Lower lobe of right lung (tissue), 2 donors: Measurements from ENCODE around the gene MACROD2. TPM values are rescaled to one million over a fixed set of nuclear protein-coding genes. Genes with fewer than 3 reads are reported as not detected.
A peak's percentile ranks its signal among the peaks of the same experiment; 100 is the strongest.

ENCODE experiments used
- ATAC-seq, 2 donors: fragments of 200-7000 bp; cut with Tn5 transposase; one replicate each; pipeline ENCODE4 v1.9.1; 2020 to 2022; ENCODE audit warnings: mild to moderate bottlenecking in 2 of 2, moderate library complexity in 2 of 2
- DNase-seq: peaks from one replicate; pipeline ENCODE4 v3.0.0-alpha.2; 2020
- H3K27ac ChIP-seq: fragments of 200-600 bp; one replicate; pipeline ENCODE4 v1.8.0; 2022
- H3K27me3 ChIP-seq: fragments of 200-600 bp; one replicate; pipeline ENCODE4 v1.8.0; 2022; ENCODE audit warnings: low read depth
- H3K36me3 ChIP-seq: fragments of 200-600 bp; one replicate; pipeline ENCODE4 v1.8.0; 2022; ENCODE audit warnings: mild to moderate bottlenecking
- H3K4me1 ChIP-seq: fragments of 200-600 bp; one replicate; pipeline ENCODE4 v1.8.0; 2022
- H3K4me3 ChIP-seq: fragments of 200-600 bp; one replicate; pipeline ENCODE4 v1.8.0; 2022; ENCODE audit warnings: mild to moderate bottlenecking
- H3K9me3 ChIP-seq: fragments of 200-600 bp; one replicate; pipeline ENCODE4 v1.8.0; 2022
- intact Hi-C: fragments of 100-400 bp; cut with DNase I; formaldehyde crosslinking; loops from one replicate; pipeline ENCODE4 v1.11.0; 2022
- total RNA-seq: library from RNA; stranded (reverse); fragmentation: NEBNext Ultra II Directional; extraction: Animal tissue kit (Norgen Biotek cat#: 25700); gene quantifications from one replicate; pipeline ENCODE4 v1.2.1, GENCODE V29; 2021
- TF ChIP-seq, protein P1 (sequence below): fragments of 200-600 bp; IDR thresholded peaks from one replicate; pipeline ENCODE4 v1.8.0; 2022; ENCODE audit warnings: antibody characterized with exemption, mild to moderate bottlenecking
- donor health status: DM: no; HTN: yes; CAD: no; lungs with severe emphysema.

The MACROD2 gene
- total RNA-seq, 1 donor from 2014 or later = 73.0 TPM

GRCh38 chr20:15487030-15487429 is 1491.7 kb downstream of the MACROD2 start:
- ATAC-seq (peak; percentile 55 to 82), DNase-seq (no peak)
- Histone ChIP-seq H3K27me3 (no peaks in the 10 kb centered on the region), H3K27ac (no peak overlapping the region), H3K36me3 (no peaks in the 10 kb centered on the region), H3K4me1 (no peaks in the 10 kb centered on the region), H3K4me3 (no peak overlapping the region), H3K9me3 (no peaks in the 10 kb centered on the region)
- TF ChIP-seq, protein P1, sequence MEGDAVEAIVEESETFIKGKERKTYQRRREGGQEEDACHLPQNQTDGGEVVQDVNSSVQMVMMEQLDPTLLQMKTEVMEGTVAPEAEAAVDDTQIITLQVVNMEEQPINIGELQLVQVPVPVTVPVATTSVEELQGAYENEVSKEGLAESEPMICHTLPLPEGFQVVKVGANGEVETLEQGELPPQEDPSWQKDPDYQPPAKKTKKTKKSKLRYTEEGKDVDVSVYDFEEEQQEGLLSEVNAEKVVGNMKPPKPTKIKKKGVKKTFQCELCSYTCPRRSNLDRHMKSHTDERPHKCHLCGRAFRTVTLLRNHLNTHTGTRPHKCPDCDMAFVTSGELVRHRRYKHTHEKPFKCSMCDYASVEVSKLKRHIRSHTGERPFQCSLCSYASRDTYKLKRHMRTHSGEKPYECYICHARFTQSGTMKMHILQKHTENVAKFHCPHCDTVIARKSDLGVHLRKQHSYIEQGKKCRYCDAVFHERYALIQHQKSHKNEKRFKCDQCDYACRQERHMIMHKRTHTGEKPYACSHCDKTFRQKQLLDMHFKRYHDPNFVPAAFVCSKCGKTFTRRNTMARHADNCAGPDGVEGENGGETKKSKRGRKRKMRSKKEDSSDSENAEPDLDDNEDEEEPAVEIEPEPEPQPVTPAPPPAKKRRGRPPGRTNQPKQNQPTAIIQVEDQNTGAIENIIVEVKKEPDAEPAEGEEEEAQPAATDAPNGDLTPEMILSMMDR = no peak
- intact Hi-C loops = no loop called here

DNA sequence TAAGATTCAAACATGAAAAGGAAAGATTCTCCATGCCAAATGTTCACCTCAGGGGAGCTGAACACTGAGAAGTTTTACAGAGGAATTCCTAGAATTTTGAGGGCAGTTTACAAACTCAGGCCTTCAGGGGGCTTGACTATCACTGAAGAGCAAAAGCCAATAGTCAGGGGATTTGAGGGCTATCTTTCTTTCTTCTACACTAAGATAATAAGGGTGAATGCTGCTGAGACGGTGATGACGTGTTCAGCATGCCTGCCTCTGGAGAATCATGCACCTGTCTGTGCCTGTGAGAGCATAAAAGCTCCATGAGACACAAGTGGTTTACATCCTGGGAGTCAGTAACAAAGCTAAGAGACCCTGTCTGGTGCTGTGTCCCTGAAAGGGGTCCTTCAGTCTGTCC is 1492.4 kb downstream of the MACROD2 start:
- no peak overlapping the region for H3K4me3 ChIP-seq
- DNase-seq (no peak), ATAC-seq (no peak)
- TF ChIP-seq, protein P1 = no peak
- H3K27ac ChIP-seq = no peak overlapping the region
- H3K27me3 ChIP-seq = no peaks in the 10 kb centered on the region
- H3K9me3 ChIP-seq = no peaks in the 10 kb centered on the region
- intact Hi-C loops = no loop called here
- no peaks in the 10 kb centered on the region for H3K36me3 ChIP-seq
- H3K4me1 ChIP-seq = no peaks in the 10 kb centered on the region

DNA sequence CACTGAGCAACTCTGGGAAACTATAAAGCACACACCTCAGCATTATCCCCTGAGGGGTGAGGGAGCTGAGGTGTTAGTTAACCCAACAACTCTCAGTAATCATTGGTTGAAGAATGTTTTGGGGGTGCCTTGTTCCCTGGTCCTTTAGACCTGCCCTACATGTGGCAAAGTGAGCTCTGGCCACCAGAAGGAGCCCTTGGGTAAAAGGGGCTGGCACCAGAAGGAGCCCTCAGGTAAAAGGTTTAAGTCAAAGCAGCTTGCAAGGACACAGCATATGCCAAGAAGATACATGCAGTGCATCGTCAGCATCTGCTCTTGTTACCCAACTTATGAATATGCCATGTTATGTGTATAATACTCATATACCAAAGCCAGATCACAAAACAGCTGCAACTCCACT is 1496.3 kb downstream of the MACROD2 start:
- H3K4me3 ChIP-seq = no peak overlapping the region
- no peaks in the 10 kb centered on the region for H3K9me3 ChIP-seq
- intact Hi-C loops = no loop called here
- no peak for DNase-seq
- H3K36me3 ChIP-seq = no peaks in the 10 kb centered on the region
- no peaks in the 10 kb centered on the region for H3K4me1 ChIP-seq
- peak in 1 of 2 donors; percentile 48 for ATAC-seq
- H3K27me3 ChIP-seq = no peaks in the 10 kb centered on the region
- H3K27ac ChIP-seq = no peak overlapping the region
- TF ChIP-seq, protein P1 = peak; percentile 10

- TF ChIP-seq, protein P1 = no peak
- intact Hi-C loops = no loop called here
- H3K9me3 ChIP-seq = no peaks in the 10 kb centered on the region
- no peaks in the 10 kb centered on the region for H3K27me3 ChIP-seq
- H3K4me1 ChIP-seq = no peaks in the 10 kb centered on the region
- H3K36me3 ChIP-seq = no peaks in the 10 kb centered on the region
- DNase-seq = no peak
- ATAC-seq = no peak
- H3K27ac ChIP-seq = no peak overlapping the region
- H3K4me3 ChIP-seq = no peak overlapping the region
Observed at GRCh38 chr20:15494851-15495250, 1499.5 kb downstream of the MACROD2 start.

DNA sequence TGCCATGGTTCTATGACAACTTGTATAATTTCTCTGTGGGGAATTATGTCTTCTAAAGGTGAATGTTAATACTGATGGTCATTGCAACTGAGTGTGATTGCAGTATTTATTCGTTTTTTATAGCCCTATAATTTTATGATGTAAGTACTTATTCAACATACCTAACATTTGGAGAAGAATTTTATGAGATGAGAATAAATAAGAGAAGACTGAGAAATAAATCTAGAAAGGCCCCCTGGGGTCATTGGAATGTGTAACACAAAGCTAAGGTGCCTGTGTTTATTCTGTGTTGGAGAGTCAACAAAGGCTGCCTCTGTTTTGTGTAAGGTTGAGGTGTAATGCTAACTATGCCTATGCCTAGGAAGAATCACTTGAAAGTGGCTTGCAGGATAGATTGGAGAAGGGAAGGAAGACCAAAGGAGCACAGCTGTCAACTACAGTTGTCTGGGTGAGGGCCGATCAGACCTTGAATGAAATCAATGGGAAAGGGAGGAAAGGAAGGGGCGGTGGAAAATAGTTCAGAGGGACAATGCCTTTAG is 1501.3 kb downstream of the MACROD2 start:
- TF ChIP-seq, protein P1 = no peak
- DNase-seq (no peak), ATAC-seq (no peak)
- H3K4me3 ChIP-seq = no peak overlapping the region
- no peaks in the 10 kb centered on the region for H3K36me3 ChIP-seq
- H3K27me3 ChIP-seq = no peaks in the 10 kb centered on the region
- H3K9me3 ChIP-seq = no peaks in the 10 kb centered on the region
- no peaks in the 10 kb centered on the region for H3K4me1 ChIP-seq
- intact Hi-C loops = no loop called here
- H3K27ac ChIP-seq = no peak overlapping the region
